Measurements from ENCODE around the gene DYRK1A.

The DYRK1A gene

GRCh38 chr21:37339552-37339939 lies 27.0 kb upstream of the DYRK1A start:
- H3K27ac ChIP-seq (ENCODE audit: low read depth, low read length) = no peak overlapping the region
- H3K4me3 ChIP-seq (ENCODE audit: insufficient read depth, low read length, poor library complexity, severe bottlenecking) = no peak overlapping the region
- H3K36me3 ChIP-seq (ENCODE audit: low read length) = no peaks in the 10 kb centered on the region
- no peak overlapping the region for H3K4me2 ChIP-seq (ENCODE audit: low read depth, low read length, poor library complexity, severe bottlenecking)
- no peaks in the 10 kb centered on the region for H3K9me3 ChIP-seq (ENCODE audit: insufficient read depth, low read length)
- no peak overlapping the region for H2AFZ ChIP-seq (ENCODE audit: low read depth, low read length, severe bottlenecking)
- H3K9ac ChIP-seq (ENCODE audit: low read length) = no peak overlapping the region
- no peaks in the 10 kb centered on the region for H3F3A ChIP-seq (ENCODE audit: insufficient read depth)
- no peaks in the 10 kb centered on the region for H3K9me2 ChIP-seq (replicated peaks; ENCODE audit: insufficient read depth, low read length)
- no peaks in the 10 kb centered on the region for H3K79me2 ChIP-seq (ENCODE audit: insufficient read depth, low read length)
- H3K27me3 ChIP-seq (ENCODE audit: low read length) = no peaks in the 10 kb centered on the region
- TF ChIP-seq EZH2phosphoT487 (conservative IDR thresholded peaks at IDR 0.05; ENCODE audit: low read length) (no peak), CTCF (IDR thresholded peaks at IDR 0.05; ENCODE audit: insufficient read depth, low read length, poor library complexity, severe bottlenecking) (no peak)
- H4K20me1 ChIP-seq (ENCODE audit: low read depth, low read length) = no peaks in the 10 kb centered on the region

GRCh38 chr21:37341254-37341960 lies 25.2 kb upstream of the DYRK1A start:
- no peak for TF ChIP-seq EZH2phosphoT487 (conservative IDR thresholded peaks at IDR 0.05; ENCODE audit: low read length)
- no peak for TF ChIP-seq CTCF (IDR thresholded peaks at IDR 0.05; ENCODE audit: insufficient read depth, low read length, poor library complexity, severe bottlenecking)
- Histone ChIP-seq H3K79me2 (ENCODE audit: insufficient read depth, low read length) (no peaks in the 10 kb centered on the region), H3K9me2 (replicated peaks; ENCODE audit: insufficient read depth, low read length) (no peaks in the 10 kb centered on the region), H2AFZ (ENCODE audit: low read depth, low read length, severe bottlenecking) (no peak overlapping the region), H3K36me3 (ENCODE audit: low read length) (no peaks in the 10 kb centered on the region), H4K20me1 (ENCODE audit: low read depth, low read length) (no peaks in the 10 kb centered on the region), H3K27me3 (ENCODE audit: low read length) (no peaks in the 10 kb centered on the region), H3K4me3 (ENCODE audit: insufficient read depth, low read length, poor library complexity, severe bottlenecking) (no peak overlapping the region), H3K27ac (ENCODE audit: low read depth, low read length) (no peak overlapping the region), H3F3A (ENCODE audit: insufficient read depth) (no peaks in the 10 kb centered on the region), H3K9me3 (ENCODE audit: insufficient read depth, low read length) (no peaks in the 10 kb centered on the region), H3K4me2 (ENCODE audit: low read depth, low read length, poor library complexity, severe bottlenecking) (no peak overlapping the region), H3K9ac (ENCODE audit: low read length) (no peak overlapping the region)

- no peaks in the 10 kb centered on the region for H4K20me1 ChIP-seq (ENCODE audit: low read depth, low read length)
- no peak overlapping the region for H3K27ac ChIP-seq (ENCODE audit: low read depth, low read length)
- H3K36me3 ChIP-seq (ENCODE audit: low read length) = no peaks in the 10 kb centered on the region
- no peak overlapping the region for H3K4me3 ChIP-seq (ENCODE audit: insufficient read depth, low read length, poor library complexity, severe bottlenecking)
- TF ChIP-seq CTCF (IDR thresholded peaks at IDR 0.05; ENCODE audit: insufficient read depth, low read length, poor library complexity, severe bottlenecking) (no peak), EZH2phosphoT487 (conservative IDR thresholded peaks at IDR 0.05; ENCODE audit: low read length) (no peak)
- H3K79me2 ChIP-seq (ENCODE audit: insufficient read depth, low read length) = no peaks in the 10 kb centered on the region
- H3K9ac ChIP-seq (ENCODE audit: low read length) = no peak overlapping the region
- no peaks in the 10 kb centered on the region for H3K9me2 ChIP-seq (replicated peaks; ENCODE audit: insufficient read depth, low read length)
- no peak overlapping the region for H3K4me2 ChIP-seq (ENCODE audit: low read depth, low read length, poor library complexity, severe bottlenecking)
- H3K9me3 ChIP-seq (ENCODE audit: insufficient read depth, low read length) = 0 out of 2 replicates have a peak, but pooled peaks cover 4% of the 10 kb centered on the region
- H3K27me3 ChIP-seq (ENCODE audit: low read length) = no peaks in the 10 kb centered on the region
- no peaks in the 10 kb centered on the region for H3F3A ChIP-seq (ENCODE audit: insufficient read depth)
- H2AFZ ChIP-seq (ENCODE audit: low read depth, low read length, severe bottlenecking) = no peak overlapping the region
These were observed 24.4 kb upstream of the DYRK1A start for GRCh38 chr21:37342046-37342632.
